ENCODE measurements around the gene MID2. TPM values are rescaled to one million over a fixed set of nuclear protein-coding genes. Genes with fewer than 3 reads are reported as not detected.
"Not testable (repeated sequence)": the region's sequence is repeated elsewhere in the genome, so short reads cannot be mapped to it uniquely, and the experiment has no call there.

Gene MID2
- total and polyA plus RNA-seq, 4 donors = 2.4 to 44.1 (median 10.4) TPM

- Histone ChIP-seq H3K9me3 (ENCODE audit: control insufficient read depth in 4 of 4, insufficient read depth in 3 of 4, low read length in 3 of 4) (no peaks in the 10 kb centered on the region), H3K27ac (ENCODE audit: low read depth in 1 of 2, low read length in 1 of 2) (no peak overlapping the region), H3K4me3 (no peak overlapping the region), H3K9ac (ENCODE audit: insufficient read depth in 1 of 2, low read length in 2 of 2) (no peak overlapping the region), H3K4me1 (ENCODE audit: control insufficient read depth in 5 of 5, insufficient read depth in 5 of 5, low read length in 5 of 5) (peaks cover 0 to 7% (median 1%) of the 10 kb centered on the region in 5 donors), H3K27me3 (ENCODE audit: control insufficient read depth in 3 of 3, insufficient read depth in 3 of 3, low read length in 2 of 3) (peaks cover 0 to 66% (median 22%) of the 10 kb centered on the region in 3 donors), H3K36me3 (ENCODE audit: control insufficient read depth in 4 of 4, insufficient read depth in 4 of 4, low read length in 4 of 4) (peaks cover 0 to 5% (median 2%) of the 10 kb centered on the region in 4 donors)
- 54 to 71% methylated on average over 2 of the region's 2 CpGs for WGBS, 2 donors
- TF ChIP-seq CTCF (IDR thresholded peaks at IDR 0.05; ENCODE audit: control extremely low read depth, extremely low read depth) = no peak
- no peak for DNase-seq
- ATAC-seq (ENCODE audit: insufficient read depth, low FRiP score) = no peak
These were observed 24.7 kb downstream of the MID2 start for GRCh38 chrX:107850422-107850765.

- ATAC-seq (ENCODE audit: insufficient read depth, low FRiP score) (no peak), DNase-seq (no peak)
- H3K27ac ChIP-seq (ENCODE audit: low read depth in 1 of 2, low read length in 1 of 2) = no peak overlapping the region
- H3K4me3 ChIP-seq = no peak overlapping the region
- 61 to 75% methylated on average over 2 of the region's 2 CpGs for WGBS, 2 donors
- TF ChIP-seq CTCF (IDR thresholded peaks at IDR 0.05; ENCODE audit: control extremely low read depth, extremely low read depth) = no peak
- H3K4me1 ChIP-seq (ENCODE audit: control insufficient read depth in 5 of 5, insufficient read depth in 5 of 5, low read length in 5 of 5) = peaks cover 0 to 7% (median 1%) of the 10 kb centered on the region in 5 donors
- peaks cover 0 to 5% (median 2%) of the 10 kb centered on the region in 4 donors for H3K36me3 ChIP-seq (ENCODE audit: control insufficient read depth in 4 of 4, insufficient read depth in 4 of 4, low read length in 4 of 4)
- H3K9me3 ChIP-seq (ENCODE audit: control insufficient read depth in 4 of 4, insufficient read depth in 3 of 4, low read length in 3 of 4) = no peaks in the 10 kb centered on the region
- H3K27me3 ChIP-seq (ENCODE audit: control insufficient read depth in 3 of 3, insufficient read depth in 3 of 3, low read length in 2 of 3) = peaks cover 0 to 67% (median 24%) of the 10 kb centered on the region in 3 donors
- no peak overlapping the region for H3K9ac ChIP-seq (ENCODE audit: insufficient read depth in 1 of 2, low read length in 2 of 2)
These were observed 25.5 kb downstream of the MID2 start for GRCh38 chrX:107851215-107851614.

GRCh38 chrX:107851665-107852064 is 26.0 kb downstream of the MID2 start:
- H3K36me3 ChIP-seq (ENCODE audit: control insufficient read depth in 4 of 4, insufficient read depth in 4 of 4, low read length in 4 of 4); H3K4me1 ChIP-seq (ENCODE audit: control insufficient read depth in 5 of 5, insufficient read depth in 5 of 5, low read length in 5 of 5); DNase-seq; H3K27ac ChIP-seq (ENCODE audit: low read depth in 1 of 2, low read length in 1 of 2); H3K9me3 ChIP-seq (ENCODE audit: control insufficient read depth in 4 of 4, insufficient read depth in 3 of 4, low read length in 3 of 4); ATAC-seq (ENCODE audit: insufficient read depth, low FRiP score); H3K9ac ChIP-seq (ENCODE audit: insufficient read depth in 1 of 2, low read length in 2 of 2); H3K4me3 ChIP-seq: not testable (repeated sequence)
- WGBS, 2 donors = 88 to 92% methylated on average over 7 of the region's 7 CpGs
- H3K27me3 ChIP-seq (ENCODE audit: control insufficient read depth in 3 of 3, insufficient read depth in 3 of 3, low read length in 2 of 3) = peaks cover 0 to 66% (median 24%) of the 10 kb centered on the region in 3 donors

- H3K27me3 ChIP-seq (ENCODE audit: control insufficient read depth in 3 of 3, insufficient read depth in 3 of 3, low read length in 2 of 3) = peaks cover 0 to 51% (median 14%) of the 10 kb centered on the region in 3 donors
- no peak overlapping the region for H3K9ac ChIP-seq (ENCODE audit: insufficient read depth in 1 of 2, low read length in 2 of 2)
- no peaks in the 10 kb centered on the region for H3K9me3 ChIP-seq (ENCODE audit: control insufficient read depth in 4 of 4, insufficient read depth in 3 of 4, low read length in 3 of 4)
- H3K4me3 ChIP-seq = no peak overlapping the region
- ATAC-seq (ENCODE audit: insufficient read depth, low FRiP score) (no peak), DNase-seq (no peak)
- H3K36me3 ChIP-seq (ENCODE audit: control insufficient read depth in 4 of 4, insufficient read depth in 4 of 4, low read length in 4 of 4) = peaks cover 0 to 5% (median 3%) of the 10 kb centered on the region in 4 donors
- TF ChIP-seq CTCF (IDR thresholded peaks at IDR 0.05; ENCODE audit: control extremely low read depth, extremely low read depth) = no peak
- no peak overlapping the region for H3K27ac ChIP-seq (ENCODE audit: low read depth in 1 of 2, low read length in 1 of 2)
- peaks cover 0 to 1% (median 0%) of the 10 kb centered on the region in 5 donors for H3K4me1 ChIP-seq (ENCODE audit: control insufficient read depth in 5 of 5, insufficient read depth in 5 of 5, low read length in 5 of 5)
These were observed 30.6 kb downstream of the MID2 start for GRCh38 chrX:107856289-107856688.

GRCh38 chrX:107857041-107857440 is 31.4 kb downstream of the MID2 start:
- H3K9me3 ChIP-seq (ENCODE audit: control insufficient read depth in 4 of 4, insufficient read depth in 3 of 4, low read length in 3 of 4); DNase-seq; H3K9ac ChIP-seq (ENCODE audit: insufficient read depth in 1 of 2, low read length in 2 of 2); H3K4me1 ChIP-seq (ENCODE audit: control insufficient read depth in 5 of 5, insufficient read depth in 5 of 5, low read length in 5 of 5); ATAC-seq (ENCODE audit: insufficient read depth, low FRiP score); H3K4me3 ChIP-seq; H3K36me3 ChIP-seq (ENCODE audit: control insufficient read depth in 4 of 4, insufficient read depth in 4 of 4, low read length in 4 of 4); H3K27ac ChIP-seq (ENCODE audit: low read depth in 1 of 2, low read length in 1 of 2): not testable (repeated sequence)
- H3K27me3 ChIP-seq (ENCODE audit: control insufficient read depth in 3 of 3, insufficient read depth in 3 of 3, low read length in 2 of 3) = peaks cover 0 to 50% (median 16%) of the 10 kb centered on the region in 3 donors
- 83 to 95% methylated on average over 4 to 5 of the region's 5 CpGs for WGBS, 2 donors

Measured in lung (tissue), 12 donors.